NCI-H2227 treated with DMSO at 0.1 percent for 48 hours (cell line): ENCODE measurements around the gene ZC3H12D.

Experiments used
- DNase-seq: peaks from one replicate; lab custom pipeline; 2025; lab: John Stamatoyannopoulos, UW

The ZC3H12D gene

GRCh38 chr6:149414009-149414408, 70.8 kb downstream of the ZC3H12D start:
- DNase-seq: no peak

- no peak for DNase-seq
Observed at GRCh38 chr6:149410557-149410956, 74.3 kb downstream of the ZC3H12D start.

GRCh38 chr6:149409617-149410016, 75.2 kb downstream of the ZC3H12D start:
- DNase-seq: no peak

- DNase-seq: no peak
Observed at GRCh38 chr6:149405823-149406765, 78.7 kb downstream of the ZC3H12D start.

- no peak for DNase-seq
Observed at GRCh38 chr6:149403534-149403933, 81.3 kb downstream of the ZC3H12D start.

GRCh38 chr6:149400050-149400449, 84.8 kb downstream of the ZC3H12D start, which contains the start of gene SUMO4:
SUMO4 (plus strand) TSS chr6:149400262; CDS start chr6:149400392, 130 bp downstream.
- no peak for DNase-seq

- no peak for DNase-seq
Observed at GRCh38 chr6:149397384-149397783, 87.4 kb downstream of the ZC3H12D start.
